Smooth muscle cell of the coronary artery (primary cell): ENCODE data around the gene DAO. TPM values are rescaled to one million over a fixed set of nuclear protein-coding genes. Genes with fewer than 3 reads are reported as not detected.

Experiments
- total RNA-seq: library from RNA; depleted of rRNA; stranded (reverse); fragments of >200 nt; gene quantifications from 2 replicates; pipeline ENCODE4 v1.2.3, GENCODE V29; 2014; ENCODE audit warnings: low replicate concordance

DAO gene
- under 0.01 TPM in 1 of 2 replicates, not detected in the other for total RNA-seq

GRCh38 chr12:108879615-108880254 is at the start of gene DAO:
Gene DAO, plus strand, starts transcription at chr12:108880092. Its CDS starts 4,915 bp downstream, at chr12:108885007.

Other genes with a start within 250 kb of the DAO start
- 0.68 and 1.5 TPM in 2 replicates for gene SELPLG, start 246.2 kb upstream of the DAO start, total RNA-seq
- 253 and 304 TPM in 2 replicates for gene CORO1C, start 148.6 kb upstream of the DAO start, total RNA-seq
- 11.9 and 45.8 TPM in 2 replicates for gene SSH1, start 22.5 kb upstream of the DAO start, total RNA-seq
- not detected in 2 replicates for gene SVOP, start 141.0 kb downstream of the DAO start, total RNA-seq
- gene USP30, start 172.5 kb downstream of the DAO start, total RNA-seq: 5.5 and 10.9 TPM in 2 replicates
- 13.9 and 18.6 TPM in 2 replicates for gene ALKBH2, start 213.4 kb downstream of the DAO start, total RNA-seq
- 11.8 and 12.3 TPM in 2 replicates for gene UNG, start 217.5 kb downstream of the DAO start, total RNA-seq
- gene ACACB, start 236.5 kb downstream of the DAO start, total RNA-seq: 1.2 and 12.1 TPM in 2 replicates